Astrocyte of the hippocampus (primary cell): Measurements from ENCODE around the gene GPRIN1.

Experiments used
- DNase-seq: peaks from one replicate; pipeline ENCODE4 v3.0.0; 2011; ENCODE audit warnings: low read depth, low spot score

GPRIN1 gene

DNA sequence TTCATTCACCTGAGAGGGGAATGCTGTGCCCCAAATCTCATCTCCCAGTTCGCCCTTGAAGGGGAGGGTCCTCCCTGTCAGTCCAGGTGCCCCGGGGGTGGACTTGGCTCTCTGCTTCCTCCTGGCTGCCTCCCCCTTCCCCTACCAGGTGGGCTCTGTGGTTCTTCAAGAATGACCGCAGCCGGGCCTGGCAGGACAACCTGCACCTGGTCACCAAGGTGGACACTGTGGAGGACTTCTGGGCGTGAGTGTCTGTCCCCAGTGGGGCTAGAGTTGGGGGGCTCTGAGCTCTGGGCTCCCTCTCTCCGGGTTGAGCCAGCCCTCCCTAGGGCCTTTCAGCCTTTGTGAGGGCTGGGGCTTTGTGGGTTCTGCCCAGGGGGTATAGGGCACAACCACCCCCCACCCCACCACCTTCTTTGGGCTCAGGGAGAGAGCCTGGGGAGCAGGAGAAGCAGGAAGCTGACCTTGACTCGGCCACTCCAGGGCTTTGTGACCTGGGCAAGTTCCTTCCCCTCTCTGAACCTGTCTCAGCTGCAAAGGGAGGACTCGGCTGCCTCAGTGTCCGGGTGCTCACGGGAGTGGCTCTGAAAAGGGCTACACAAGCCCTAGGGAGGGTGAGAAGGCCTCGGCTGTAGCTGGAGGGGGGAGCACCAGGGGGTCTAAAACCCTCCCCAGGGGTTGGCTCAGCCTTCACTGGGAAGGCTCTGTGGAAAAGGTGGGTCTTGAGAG lies 33.7 kb upstream of the GPRIN1 start:
- no peak for DNase-seq

GRCh38 chr5:176642675-176643490 lies 32.9 kb upstream of the GPRIN1 start:
- DNase-seq: no peak

DNA sequence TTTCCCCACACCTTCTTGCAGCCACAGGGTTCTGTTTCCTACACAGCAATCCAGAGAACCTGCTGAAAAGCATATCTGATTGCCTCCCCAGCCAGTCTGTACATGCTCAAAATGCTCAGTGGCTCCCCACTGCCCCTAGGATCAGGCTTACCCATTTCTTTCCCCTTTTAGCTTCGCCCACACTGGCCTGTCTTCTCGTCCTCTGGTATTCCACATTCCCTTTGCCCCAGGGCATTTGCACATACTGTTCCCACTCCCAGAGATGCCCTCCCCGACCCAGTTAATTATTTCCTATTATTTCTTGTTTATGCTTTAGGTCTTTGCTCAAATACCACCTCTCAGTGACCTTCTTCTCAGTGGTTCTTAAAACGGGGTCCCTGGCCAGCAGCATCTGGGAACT lies 30.7 kb upstream of the GPRIN1 start:
- DNase-seq: no peak

DNA sequence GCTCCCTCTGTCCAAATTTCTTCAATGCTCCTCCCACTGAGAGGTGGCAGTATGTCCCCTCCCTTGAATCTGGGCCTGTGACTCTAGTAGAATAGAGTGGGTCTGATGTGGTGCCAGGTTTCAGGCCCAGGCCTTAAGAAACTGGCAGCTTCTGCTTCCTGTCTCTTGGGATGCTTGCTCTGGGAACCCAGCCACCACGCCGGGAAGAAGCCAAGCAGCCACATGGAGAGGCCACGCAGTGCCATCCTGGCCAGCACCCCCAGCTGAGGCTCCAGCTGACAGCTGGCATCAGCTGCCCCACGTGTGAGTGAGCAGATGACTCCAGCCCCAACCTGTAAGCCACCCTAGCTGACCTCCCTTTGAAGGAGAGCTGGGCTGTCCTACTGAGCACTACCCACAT lies 30.0 kb upstream of the GPRIN1 start:
- DNase-seq: no peak

DNA sequence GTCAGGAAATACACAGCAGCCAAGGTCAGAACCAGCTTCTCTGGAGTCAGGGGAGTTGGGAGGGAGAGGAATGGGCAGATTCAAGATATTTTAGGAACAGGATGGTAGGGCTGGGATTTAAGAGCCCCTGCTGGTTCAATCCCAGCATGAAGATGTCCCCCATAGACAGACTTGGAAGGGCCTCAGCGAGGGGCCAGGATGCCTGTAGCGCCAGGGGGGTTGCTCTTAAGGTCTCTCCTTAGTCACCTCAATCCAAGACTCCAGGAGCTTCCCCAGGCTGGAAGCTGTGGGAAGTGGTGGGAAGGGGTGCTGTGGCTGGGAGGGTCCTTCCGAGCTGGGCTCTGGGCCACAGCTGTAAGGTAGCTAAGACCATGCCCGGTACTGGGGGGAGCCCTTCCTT lies 29.3 kb upstream of the GPRIN1 start:
- no peak for DNase-seq

GRCh38 chr5:176638437-176638836 lies 28.5 kb upstream of the GPRIN1 start:
- no peak for DNase-seq

GRCh38 chr5:176637556-176637955 lies 27.6 kb upstream of the GPRIN1 start:
- no peak for DNase-seq

GRCh38 chr5:176636426-176636825 lies 26.5 kb upstream of the GPRIN1 start:
- DNase-seq: no peak

DNA sequence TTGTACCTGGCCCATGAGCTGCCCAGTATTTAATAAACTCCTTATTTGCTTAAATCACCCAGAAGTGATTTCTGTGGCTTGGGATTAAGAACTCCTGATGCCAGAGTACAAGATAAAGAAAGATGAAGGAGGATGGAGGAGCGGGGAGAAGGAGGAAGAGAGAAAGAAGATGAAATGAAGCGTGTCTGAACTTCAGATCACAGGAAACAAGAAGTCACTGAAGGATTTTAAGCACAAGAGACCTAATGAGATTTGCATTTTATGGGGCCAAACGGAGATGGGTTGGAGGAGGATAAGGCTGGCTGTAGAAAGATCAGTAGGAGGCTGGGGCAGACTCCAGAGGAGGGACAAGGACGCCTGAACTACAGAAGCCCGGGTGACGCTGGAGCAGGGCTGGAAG lies 23.6 kb upstream of the GPRIN1 start:
- no peak for DNase-seq

DNA sequence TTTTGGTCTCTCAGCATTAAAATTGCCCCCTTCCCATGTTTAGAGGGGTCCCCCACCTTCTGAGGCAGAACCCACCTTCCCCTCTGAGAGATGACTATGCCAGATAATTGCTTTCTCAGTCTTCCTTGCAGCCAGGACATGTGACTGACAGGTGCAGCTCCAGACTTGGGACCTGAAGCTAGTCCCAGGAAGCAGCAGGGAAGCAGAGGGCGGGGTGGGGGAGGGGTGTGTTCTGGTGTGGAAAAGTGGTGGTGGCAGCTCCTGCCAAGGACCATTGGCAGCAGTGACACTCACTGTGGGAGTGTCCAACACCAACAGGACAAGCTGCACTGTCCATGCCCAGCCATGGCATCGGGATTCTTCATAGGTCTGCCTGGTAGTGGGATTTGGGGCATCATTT lies 22.8 kb upstream of the GPRIN1 start:
- DNase-seq: no peak

DNA sequence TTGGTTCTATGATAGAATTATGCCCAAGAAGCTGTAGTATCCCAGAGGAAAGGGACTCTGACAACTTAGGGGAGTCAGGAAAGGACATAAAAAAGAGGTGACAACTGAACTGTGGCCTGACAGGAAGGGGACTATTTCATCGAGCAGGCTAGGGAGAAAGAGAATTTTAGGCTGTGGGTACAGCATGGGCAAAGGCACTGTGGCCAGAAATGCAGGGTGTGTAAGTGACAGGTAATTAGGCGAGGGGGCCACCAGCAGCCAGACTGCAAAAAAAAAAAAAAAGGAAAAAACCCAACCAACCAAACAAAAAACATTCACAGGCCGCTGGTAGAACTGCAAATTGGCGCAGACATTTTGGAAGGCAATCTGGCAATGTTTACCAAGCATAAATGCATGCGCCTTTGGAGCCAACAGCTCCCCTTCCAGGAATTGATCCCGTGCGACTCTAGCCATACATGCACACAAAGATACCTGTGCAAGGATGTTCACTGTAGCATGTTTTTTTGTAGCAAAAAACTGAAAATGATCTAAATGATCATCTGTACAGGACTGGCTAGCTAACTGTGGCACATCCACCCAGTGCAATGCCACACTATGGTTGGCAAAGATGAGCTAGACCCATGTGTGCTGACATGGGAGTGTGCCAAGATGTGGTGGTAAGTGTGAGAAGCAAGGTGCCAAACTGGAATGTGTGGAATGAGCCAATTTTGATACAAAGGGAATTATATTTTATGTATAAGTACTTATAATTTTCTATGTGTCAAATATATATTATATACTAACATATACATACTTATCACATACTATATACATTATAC lies 21.6 kb upstream of the GPRIN1 start:
- no peak for DNase-seq

DNA sequence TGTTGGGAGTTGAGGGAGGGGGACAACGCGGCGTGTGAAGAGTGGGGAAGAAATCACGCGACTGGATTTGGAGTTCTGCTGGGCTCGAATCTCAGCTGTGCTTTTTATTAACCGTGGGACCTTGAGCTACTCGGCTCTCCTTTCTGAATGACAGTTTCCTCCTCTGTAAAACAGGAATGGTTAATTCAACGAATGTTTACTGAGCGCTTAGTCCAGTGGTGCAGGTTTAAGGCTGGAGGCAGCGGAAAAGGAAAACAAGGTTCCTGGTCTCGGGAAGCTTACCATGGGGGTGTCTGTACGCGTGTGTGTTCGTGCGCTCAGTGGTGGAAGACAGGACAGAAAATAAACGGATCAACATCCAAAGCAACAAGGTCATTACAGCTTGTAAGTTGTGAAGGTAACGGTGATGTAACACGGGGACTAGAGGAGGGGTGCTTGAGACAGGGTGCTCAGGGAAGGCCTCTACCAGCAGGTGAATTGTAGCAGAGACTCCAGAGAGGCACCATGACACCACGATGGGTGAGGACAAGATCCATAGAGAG lies 20.8 kb upstream of the GPRIN1 start:
- no peak for DNase-seq

GRCh38 chr5:176629853-176630680 lies 20.1 kb upstream of the GPRIN1 start, which contains the start of the genes EIF4E1B and SNCB:
Gene EIF4E1B (plus strand): TSS chr5:176630675. CDS start chr5:176642788, 12,113 bp downstream.
Gene SNCB (minus strand): TSS chr5:176630534. CDS start chr5:176629654, 880 bp downstream.
- peak; percentile 80 for DNase-seq

DNA sequence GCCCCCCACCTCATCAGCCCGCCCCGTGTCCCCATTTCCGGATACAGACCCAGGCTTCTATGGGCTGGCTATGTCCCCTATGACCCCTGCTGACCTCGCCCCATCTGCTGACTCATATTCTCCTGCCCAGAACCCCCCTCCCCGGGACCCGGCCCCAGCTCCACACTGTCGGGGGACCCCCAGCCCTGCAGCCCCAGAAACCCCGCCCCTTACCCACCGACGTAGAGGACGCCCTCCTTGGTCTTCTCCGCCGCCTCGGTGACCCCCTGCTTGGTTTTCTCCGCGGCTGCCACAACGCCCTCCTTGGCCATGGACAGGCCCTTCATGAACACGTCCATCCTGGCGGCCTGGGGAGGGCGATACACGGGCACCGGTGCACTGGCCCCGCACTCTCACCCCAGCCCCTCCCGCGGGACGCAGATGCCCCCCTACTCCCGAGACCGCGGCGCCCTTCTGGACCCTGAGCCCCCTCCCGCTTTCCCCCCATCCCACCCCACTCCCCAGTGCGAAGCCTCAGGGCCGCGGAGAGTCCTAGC lies 19.4 kb upstream of the GPRIN1 start:
- no peak for DNase-seq

- no peak for DNase-seq
Observed at GRCh38 chr5:176628406-176629228, 18.7 kb upstream of the GPRIN1 start.

DNA sequence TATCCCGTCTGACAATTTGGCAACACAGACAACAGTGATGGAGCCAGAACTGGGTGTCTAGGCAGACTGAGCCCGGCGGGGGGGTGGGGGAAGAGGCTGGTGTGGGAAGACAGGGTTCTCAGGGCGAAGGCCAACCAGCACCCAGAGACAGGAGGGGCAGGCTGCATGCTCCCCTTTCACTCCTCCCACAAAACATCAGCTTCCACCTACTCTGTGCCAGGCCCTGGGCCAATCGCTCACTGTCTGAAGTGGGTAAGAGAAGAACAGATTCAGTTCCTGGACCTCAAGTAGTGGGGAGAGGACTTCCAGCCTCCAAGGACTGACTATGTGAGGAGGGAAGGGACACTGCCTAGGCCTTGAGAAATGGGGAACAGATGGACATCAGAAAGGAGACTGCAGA lies 17.6 kb upstream of the GPRIN1 start:
- DNase-seq: no peak

DNA sequence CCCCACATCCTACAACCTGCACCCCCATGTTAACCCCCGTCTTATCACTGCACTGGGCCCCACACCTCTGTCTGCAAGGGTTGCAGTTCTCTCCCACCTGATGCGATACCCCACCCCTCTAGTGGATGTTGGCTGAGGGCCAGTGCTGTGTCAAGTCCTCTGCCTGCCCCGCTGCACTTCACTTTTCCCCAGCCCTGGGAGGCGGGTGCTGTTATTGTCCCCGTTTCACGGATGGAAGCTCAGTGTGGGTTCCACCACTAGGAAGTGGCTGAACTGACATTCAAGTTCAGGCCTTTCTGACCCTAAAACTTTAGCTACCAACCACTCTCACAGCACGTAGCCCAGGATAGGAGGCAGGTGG lies 16.9 kb upstream of the GPRIN1 start:
- no peak for DNase-seq

GRCh38 chr5:176625966-176626875 lies 16.3 kb upstream of the GPRIN1 start:
- no peak for DNase-seq

- no peak for DNase-seq
Observed at GRCh38 chr5:176625512-176625911, 15.6 kb upstream of the GPRIN1 start.
